ENCODE measurements around the gene CPZ.

CPZ gene

GRCh38 chr4:8606966-8607365, 14.4 kb downstream of the CPZ start:
- TF ChIP-seq ZNF384 (IDR thresholded peaks at IDR 0.05) (no peak), L3MBTL2 (conservative IDR thresholded peaks at IDR 0.05) (no peak), FOXM1 (IDR thresholded peaks at IDR 0.05; ENCODE audit: borderline replicate concordance) (no peak), BHLHE40 (IDR thresholded peaks at IDR 0.05; ENCODE audit: borderline replicate concordance) (no peak), ARNT (IDR thresholded peaks at IDR 0.05) (no peak), ELF4 (IDR thresholded peaks at IDR 0.05) (no peak), FOXK2 (IDR thresholded peaks at IDR 0.05) (no peak), NFRKB (IDR thresholded peaks at IDR 0.05) (no peak), LEF1 (IDR thresholded peaks at IDR 0.05; ENCODE audit: borderline replicate concordance) (no peak), SP1 (IDR thresholded peaks at IDR 0.05) (no peak), TARDBP (IDR thresholded peaks at IDR 0.05) (no peak), SUZ12 (IDR thresholded peaks at IDR 0.05) (no peak), CTBP1 (IDR thresholded peaks at IDR 0.05; ENCODE audit: borderline replicate concordance) (no peak), FOXA1 (IDR thresholded peaks at IDR 0.05) (no peak)
- TF ChIP-seq, protein P1, sequence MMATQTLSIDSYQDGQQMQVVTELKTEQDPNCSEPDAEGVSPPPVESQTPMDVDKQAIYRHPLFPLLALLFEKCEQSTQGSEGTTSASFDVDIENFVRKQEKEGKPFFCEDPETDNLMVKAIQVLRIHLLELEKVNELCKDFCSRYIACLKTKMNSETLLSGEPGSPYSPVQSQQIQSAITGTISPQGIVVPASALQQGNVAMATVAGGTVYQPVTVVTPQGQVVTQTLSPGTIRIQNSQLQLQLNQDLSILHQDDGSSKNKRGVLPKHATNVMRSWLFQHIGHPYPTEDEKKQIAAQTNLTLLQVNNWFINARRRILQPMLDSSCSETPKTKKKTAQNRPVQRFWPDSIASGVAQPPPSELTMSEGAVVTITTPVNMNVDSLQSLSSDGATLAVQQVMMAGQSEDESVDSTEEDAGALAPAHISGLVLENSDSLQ (IDR thresholded peaks at IDR 0.05), result no peak
- CTCF ChIA-PET, result interaction anchor here (0.6 to 1.0 kb wide), 7 partner anchors 10 to 313 kb away, joined by 3 to 6 read pairs (median 4); no protein-coding TSS in a partner anchor

DNA sequence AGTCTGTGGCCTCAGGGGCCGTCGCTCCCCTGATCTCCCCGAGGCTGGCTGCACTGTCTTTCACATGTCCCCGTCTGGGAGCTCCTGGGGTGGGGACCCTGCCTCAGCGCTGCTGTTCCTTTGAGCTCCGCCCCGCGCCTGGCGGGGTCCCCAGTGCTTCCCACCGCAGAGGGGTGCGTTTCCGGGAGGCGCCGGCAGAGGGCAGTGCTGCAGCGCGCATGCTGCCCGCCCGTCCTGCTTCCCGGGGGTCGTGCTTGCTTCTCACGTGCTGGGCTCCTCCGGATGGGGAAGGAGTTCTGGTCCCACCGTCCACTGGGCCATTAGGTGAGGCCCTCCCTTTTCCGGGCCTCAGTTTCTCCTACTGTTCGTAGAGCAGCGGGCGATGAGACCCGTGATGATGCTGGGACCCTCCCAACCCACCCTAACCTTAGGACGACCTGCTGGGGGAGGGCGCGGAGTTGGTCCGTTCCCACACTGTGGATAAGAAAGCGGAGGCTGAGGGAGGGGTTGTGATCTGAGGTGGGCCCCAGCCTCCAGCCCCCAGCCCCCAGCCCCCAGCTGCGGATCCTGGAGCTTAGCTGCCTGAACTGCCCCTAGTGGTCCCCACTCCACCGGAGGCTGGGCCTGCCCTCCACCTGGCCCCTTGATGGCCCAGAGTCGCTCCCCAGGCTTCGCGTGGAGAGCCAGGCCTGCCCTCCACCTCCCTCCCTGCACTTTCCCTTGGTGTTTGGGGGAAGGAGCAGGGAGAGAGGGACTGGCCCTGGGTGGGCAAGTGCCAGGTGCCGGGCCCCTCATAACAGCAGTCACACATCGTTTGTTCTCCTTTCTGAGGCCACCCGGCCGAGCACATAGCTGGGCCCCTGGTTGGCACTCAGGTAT, 15.3 kb downstream of the CPZ start:
- peak; percentile 85 for DNase-seq (ENCODE audit: extremely low spot score)
- CTCF ChIA-PET, result interaction anchor here (0.6 to 1.0 kb wide), 7 partner anchors 11 to 312 kb away, joined by 3 to 6 read pairs (median 4); no protein-coding TSS in a partner anchor
- POLR2A ChIA-PET, result interaction anchor here (1.2 kb wide), 1 partner anchor 11 kb away, joined by 3 read pairs; no protein-coding TSS in a partner anchor
- TF ChIP-seq NFRKB (IDR thresholded peaks at IDR 0.05), result no peak
- no peak for TF ChIP-seq ARNT (IDR thresholded peaks at IDR 0.05)

More at GRCh38 chr4:8606966-8607365, 14.4 kb downstream of the CPZ start:
- no peak for DNase-seq (ENCODE audit: extremely low spot score)
- POLR2A ChIA-PET, result interaction anchor here (1.2 kb wide), 1 partner anchor 10 kb away, joined by 3 read pairs; no protein-coding TSS in a partner anchor

- no peak for DNase-seq (ENCODE audit: extremely low spot score)
- peak; percentile 87 for TF ChIP-seq TARDBP (IDR thresholded peaks at IDR 0.05)
- no peak for TF ChIP-seq HDGF (IDR thresholded peaks at IDR 0.05; ENCODE audit: borderline replicate concordance)
- no peak for TF ChIP-seq ARNT (IDR thresholded peaks at IDR 0.05)
- POLR2A ChIA-PET, result no interaction called here
- CTCF ChIA-PET, result no interaction called here
Measured at GRCh38 chr4:8608714-8609391, 16.3 kb downstream of the CPZ start.

DNA sequence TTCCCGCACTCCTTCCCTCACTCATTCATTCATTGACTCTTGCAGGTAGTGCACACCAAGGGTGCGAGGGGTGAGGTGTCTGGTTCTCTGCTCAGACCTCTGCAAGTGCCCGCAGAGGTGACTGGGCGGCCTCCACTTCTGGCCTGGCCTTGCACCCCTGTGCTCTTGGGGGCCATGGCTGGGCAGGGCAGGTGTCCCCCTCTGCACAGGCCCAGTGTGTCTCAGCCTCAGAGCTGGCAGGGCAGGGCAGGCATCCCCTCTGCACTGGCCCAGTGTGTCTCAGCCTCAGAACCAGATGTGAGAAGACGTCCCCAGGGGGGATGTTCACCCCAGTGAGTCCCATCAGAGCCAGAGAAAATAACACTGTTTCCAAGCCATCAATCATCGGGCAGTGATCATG, 16.8 kb downstream of the CPZ start:
- POLR2A ChIA-PET, result no interaction called here
- CTCF ChIA-PET, result no interaction called here
- TF ChIP-seq HDGF (IDR thresholded peaks at IDR 0.05; ENCODE audit: borderline replicate concordance) (no peak), BHLHE40 (IDR thresholded peaks at IDR 0.05; ENCODE audit: borderline replicate concordance) (no peak), ELF4 (IDR thresholded peaks at IDR 0.05) (no peak), FOXM1 (IDR thresholded peaks at IDR 0.05; ENCODE audit: borderline replicate concordance) (no peak), NFRKB (IDR thresholded peaks at IDR 0.05) (no peak), ARNT (IDR thresholded peaks at IDR 0.05) (no peak), SP1 (IDR thresholded peaks at IDR 0.05) (no peak), LEF1 (IDR thresholded peaks at IDR 0.05; ENCODE audit: borderline replicate concordance) (no peak), TARDBP (IDR thresholded peaks at IDR 0.05) (no peak), FOXK2 (IDR thresholded peaks at IDR 0.05) (no peak), FOXA1 (IDR thresholded peaks at IDR 0.05) (no peak), L3MBTL2 (conservative IDR thresholded peaks at IDR 0.05) (no peak), CTBP1 (IDR thresholded peaks at IDR 0.05; ENCODE audit: borderline replicate concordance) (no peak), ZNF384 (IDR thresholded peaks at IDR 0.05) (no peak), SUZ12 (IDR thresholded peaks at IDR 0.05) (no peak)
- TF ChIP-seq, protein P1 (IDR thresholded peaks at IDR 0.05), result no peak
- DNase-seq (ENCODE audit: extremely low spot score), result no peak

- no peak for DNase-seq (ENCODE audit: extremely low spot score)
- TF ChIP-seq, protein P1 (IDR thresholded peaks at IDR 0.05), result no peak
- no peak for TF ChIP-seq L3MBTL2 (conservative IDR thresholded peaks at IDR 0.05)
- no peak for TF ChIP-seq NFRKB (IDR thresholded peaks at IDR 0.05)
- TF ChIP-seq TARDBP (IDR thresholded peaks at IDR 0.05), result no peak
- TF ChIP-seq HDGF (IDR thresholded peaks at IDR 0.05; ENCODE audit: borderline replicate concordance), result no peak
- no peak for TF ChIP-seq FOXA1 (IDR thresholded peaks at IDR 0.05)
- TF ChIP-seq FOXM1 (IDR thresholded peaks at IDR 0.05; ENCODE audit: borderline replicate concordance), result no peak
- no peak for TF ChIP-seq FOXK2 (IDR thresholded peaks at IDR 0.05)
- TF ChIP-seq SP1 (IDR thresholded peaks at IDR 0.05), result no peak
- TF ChIP-seq ZNF384 (IDR thresholded peaks at IDR 0.05), result no peak
- no peak for TF ChIP-seq ARNT (IDR thresholded peaks at IDR 0.05)
- no peak for TF ChIP-seq SUZ12 (IDR thresholded peaks at IDR 0.05)
- TF ChIP-seq CTBP1 (IDR thresholded peaks at IDR 0.05; ENCODE audit: borderline replicate concordance), result no peak
- TF ChIP-seq LEF1 (IDR thresholded peaks at IDR 0.05; ENCODE audit: borderline replicate concordance), result no peak
- TF ChIP-seq ELF4 (IDR thresholded peaks at IDR 0.05), result no peak
- TF ChIP-seq BHLHE40 (IDR thresholded peaks at IDR 0.05; ENCODE audit: borderline replicate concordance), result no peak
- ChIA-PET CTCF (interaction anchor here (1.4 kb wide), 1 partner anchor 10 kb away, joined by 3 read pairs; no protein-coding TSS in a partner anchor), POLR2A (no interaction called here)
Measured at GRCh38 chr4:8609824-8610350, 17.3 kb downstream of the CPZ start.
